Measurements from ENCODE around the gene GABRG3.

The GABRG3 gene

DNA sequence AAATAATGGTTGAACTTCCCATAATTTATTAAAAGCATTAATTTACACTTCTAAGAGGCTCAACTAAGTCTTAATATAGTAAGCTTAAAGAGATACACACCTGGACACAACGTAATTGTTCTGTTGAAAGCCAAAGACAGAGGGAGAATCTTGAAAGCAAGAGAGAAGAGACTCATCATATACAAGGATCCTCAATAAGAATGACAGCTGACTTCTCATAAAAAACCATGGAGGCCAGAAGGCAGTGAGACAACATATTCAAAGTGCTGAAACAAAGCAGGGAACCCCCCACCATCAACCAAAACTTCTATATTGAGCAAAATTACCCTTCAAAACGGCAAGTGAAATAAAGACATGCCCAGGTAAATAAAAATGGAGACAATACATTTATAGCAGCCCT, 16.6 kb upstream of the GABRG3 start:
- DNase-seq (ENCODE audit: low read depth): no peak
- TF ChIP-seq, protein P1, sequence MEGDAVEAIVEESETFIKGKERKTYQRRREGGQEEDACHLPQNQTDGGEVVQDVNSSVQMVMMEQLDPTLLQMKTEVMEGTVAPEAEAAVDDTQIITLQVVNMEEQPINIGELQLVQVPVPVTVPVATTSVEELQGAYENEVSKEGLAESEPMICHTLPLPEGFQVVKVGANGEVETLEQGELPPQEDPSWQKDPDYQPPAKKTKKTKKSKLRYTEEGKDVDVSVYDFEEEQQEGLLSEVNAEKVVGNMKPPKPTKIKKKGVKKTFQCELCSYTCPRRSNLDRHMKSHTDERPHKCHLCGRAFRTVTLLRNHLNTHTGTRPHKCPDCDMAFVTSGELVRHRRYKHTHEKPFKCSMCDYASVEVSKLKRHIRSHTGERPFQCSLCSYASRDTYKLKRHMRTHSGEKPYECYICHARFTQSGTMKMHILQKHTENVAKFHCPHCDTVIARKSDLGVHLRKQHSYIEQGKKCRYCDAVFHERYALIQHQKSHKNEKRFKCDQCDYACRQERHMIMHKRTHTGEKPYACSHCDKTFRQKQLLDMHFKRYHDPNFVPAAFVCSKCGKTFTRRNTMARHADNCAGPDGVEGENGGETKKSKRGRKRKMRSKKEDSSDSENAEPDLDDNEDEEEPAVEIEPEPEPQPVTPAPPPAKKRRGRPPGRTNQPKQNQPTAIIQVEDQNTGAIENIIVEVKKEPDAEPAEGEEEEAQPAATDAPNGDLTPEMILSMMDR (IDR thresholded peaks at IDR 0.05; ENCODE audit: insufficient read depth, low read depth, low read length, missing control alignments): no peak
- no peak overlapping the region for H3K4me3 ChIP-seq (ENCODE audit: low read depth, low read length)

DNA sequence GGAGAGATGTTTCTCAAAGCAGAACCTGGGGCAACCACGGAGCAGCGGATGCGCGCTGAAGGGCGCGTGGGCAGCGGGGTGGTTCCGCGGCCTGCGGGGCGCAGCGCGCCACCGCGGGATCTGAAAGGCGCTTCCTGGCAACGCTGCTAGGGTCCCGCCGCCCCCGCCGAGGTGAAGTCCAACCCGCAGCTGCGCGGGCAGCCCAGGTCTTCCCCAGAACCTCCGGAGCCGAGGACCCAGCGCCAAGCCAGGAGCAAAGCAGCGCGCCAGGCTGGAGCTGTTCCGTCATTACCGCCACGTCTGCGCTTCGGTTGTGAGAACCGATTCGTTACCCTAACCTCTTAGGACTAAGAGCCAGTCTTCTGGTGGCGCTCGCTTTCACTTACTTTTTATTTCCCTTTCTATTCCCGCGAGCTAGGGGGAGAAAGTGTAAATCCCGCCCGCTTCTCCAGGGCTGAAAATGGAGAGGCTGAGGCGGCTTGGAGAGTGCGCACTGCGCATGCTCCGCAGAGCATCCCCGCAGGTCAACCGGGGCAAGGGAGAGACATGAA, 3.2 kb upstream of the GABRG3 start:
- TF ChIP-seq, protein P1 (IDR thresholded peaks at IDR 0.05; ENCODE audit: insufficient read depth, low read depth, low read length, missing control alignments): no peak

GRCh38 chr15:26968806-26969205, 2.2 kb upstream of the GABRG3 start:
- no peak overlapping the region for H3K4me3 ChIP-seq (ENCODE audit: low read depth, low read length)
- no peak for DNase-seq (ENCODE audit: low read depth)
- TF ChIP-seq, protein P1 (IDR thresholded peaks at IDR 0.05; ENCODE audit: insufficient read depth, low read depth, low read length, missing control alignments): no peak

More for the DNA sequence above, 3.2 kb upstream of the GABRG3 start:
- H3K4me3 ChIP-seq (ENCODE audit: low read depth, low read length): no peak overlapping the region
- DNase-seq (ENCODE audit: low read depth): no peak

GRCh38 chr15:26971271-26972018, 464 bp downstream of the GABRG3 start:
- no peak for DNase-seq (ENCODE audit: low read depth)
- TF ChIP-seq, protein P1 (IDR thresholded peaks at IDR 0.05; ENCODE audit: insufficient read depth, low read depth, low read length, missing control alignments): no peak
- no peak overlapping the region for H3K4me3 ChIP-seq (ENCODE audit: low read depth, low read length)

- TF ChIP-seq, protein P1 (IDR thresholded peaks at IDR 0.05; ENCODE audit: insufficient read depth, low read depth, low read length, missing control alignments): no peak
- DNase-seq (ENCODE audit: low read depth): no peak
- no peak overlapping the region for H3K4me3 ChIP-seq (ENCODE audit: low read depth, low read length)
Measured at GRCh38 chr15:26972636-26973035, 1.7 kb downstream of the GABRG3 start.

DNA sequence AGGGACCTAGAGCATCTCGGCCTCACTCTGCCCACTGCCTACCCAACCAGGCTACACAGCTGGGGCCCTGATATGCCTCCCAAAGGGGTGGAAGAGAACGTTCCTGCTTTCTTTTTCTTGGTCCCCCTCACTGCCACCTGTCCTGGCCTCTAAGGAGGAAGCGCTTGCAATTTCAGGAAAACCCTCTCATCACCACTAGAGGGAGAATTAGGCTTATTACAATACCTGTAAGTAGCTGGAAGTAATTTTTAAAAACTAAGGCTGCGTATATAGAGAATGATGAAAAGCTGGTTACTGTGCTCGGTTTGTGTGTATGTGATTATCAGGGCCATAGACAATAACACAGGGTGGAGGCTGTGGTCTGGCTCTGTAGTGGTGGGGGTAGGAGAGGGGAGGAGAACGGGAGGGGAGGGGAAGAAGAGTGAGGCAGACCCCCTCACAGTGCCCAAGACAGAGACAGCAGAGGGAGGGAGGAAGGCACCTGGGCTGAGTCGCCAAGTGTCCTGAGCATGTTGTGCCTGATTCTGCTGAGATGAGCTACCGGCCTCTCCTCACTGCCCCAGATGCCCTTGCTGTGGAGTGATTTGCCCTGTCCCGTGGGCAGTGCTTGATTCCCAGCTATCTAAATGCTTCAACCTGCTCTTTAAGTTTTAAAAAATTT, 3.3 kb downstream of the GABRG3 start:
- no peak for DNase-seq (ENCODE audit: low read depth)
- TF ChIP-seq, protein P1 (IDR thresholded peaks at IDR 0.05; ENCODE audit: insufficient read depth, low read depth, low read length, missing control alignments): no peak
- no peak overlapping the region for H3K4me3 ChIP-seq (ENCODE audit: low read depth, low read length)

Data from GM12865 (cell line).